Endothelial cell of umbilical vein (primary cell): ENCODE data around the gene INTS14.
"Not testable (repeated sequence)": the region's sequence is repeated elsewhere in the genome, so short reads cannot be mapped to it uniquely, and the experiment has no call there.

ENCODE experiments used
- CTCF ChIP-seq, 2 donors: IDR thresholded peaks; 1 replicate in 1 of 2; 2 replicates in 1 of 2; pipeline ENCODE4 v1.5.1; 2011; ENCODE audit warnings: low read length in 2 of 2, mild to moderate bottlenecking in 2 of 2, moderate library complexity in 2 of 2, control low read depth in 1 of 2, inconsistent platforms in 1 of 2, low read depth in 1 of 2; ENCODE audit not compliant: insufficient read depth in 1 of 2; ENCODE audit errors: extremely low read depth in 1 of 2
- POLR2A ChIP-seq: IDR thresholded peaks from 2 replicates; pipeline ENCODE4 v1.6.1; 2012; ENCODE audit warnings: low read depth, mild to moderate bottlenecking, control low read depth, low read length
- TF ChIP-seq, protein P1 (sequence below): IDR thresholded peaks from 2 replicates; pipeline ENCODE4 v1.6.1; 2011; ENCODE audit not compliant: insufficient read depth, insufficient read length

DNA sequence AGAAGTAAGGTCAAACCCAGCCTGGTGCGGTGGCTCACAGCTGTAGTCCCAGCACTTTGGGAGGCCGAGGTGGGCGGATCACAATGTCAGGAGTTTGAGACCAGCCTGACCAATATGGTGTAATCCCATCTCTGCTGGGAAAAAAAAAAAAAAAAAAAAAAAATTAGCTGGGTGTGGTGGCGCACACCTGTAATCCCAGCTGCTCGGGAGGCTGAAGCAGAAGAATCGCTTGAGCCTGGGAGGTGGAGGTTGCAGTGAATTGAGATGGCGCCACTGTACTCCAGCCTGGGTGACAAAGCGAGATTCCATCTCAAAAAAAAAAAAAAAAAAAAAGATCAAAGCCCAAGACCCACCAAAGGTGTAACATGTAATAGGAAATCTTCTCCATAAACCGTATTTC, 61.6 kb downstream of the INTS14 start:
- TF ChIP-seq CTCF (IDR thresholded peaks at IDR 0.05; ENCODE audit: extremely low read depth in 1 of 2, insufficient read depth in 1 of 2, low read depth in 1 of 2, low read length in 2 of 2); POLR2A: not testable (repeated sequence)
- TF ChIP-seq, protein P1, sequence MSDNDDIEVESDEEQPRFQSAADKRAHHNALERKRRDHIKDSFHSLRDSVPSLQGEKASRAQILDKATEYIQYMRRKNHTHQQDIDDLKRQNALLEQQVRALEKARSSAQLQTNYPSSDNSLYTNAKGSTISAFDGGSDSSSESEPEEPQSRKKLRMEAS = not testable (repeated sequence)
